SK-N-SH treated with all-trans-retinoic acid at 6 μM for 48 hours (cell line): ENCODE measurements around the gene ATP2C1.

ENCODE experiments used
- CSDC2 ChIP-seq: fragments of 250-450 bp; sonication (Bioruptor Pico); IDR thresholded peaks from 2 replicates; pipeline ENCODE4 v1.5.0; 2020; ENCODE audit warnings: mild to moderate bottlenecking, moderate library complexity
- PPARA ChIP-seq: fragments of 250-450 bp; sonication (Bioruptor Pico); IDR thresholded peaks from 2 replicates; pipeline ENCODE4 v1.5.0; 2020; ENCODE audit warnings: mild to moderate bottlenecking, borderline replicate concordance
- ZC3H10 ChIP-seq: fragments of 250-450 bp; sonication (Bioruptor Pico); IDR thresholded peaks from 2 replicates; pipeline ENCODE4 v1.5.1; 2021; ENCODE audit warnings: mild to moderate bottlenecking, moderate library complexity

DNA sequence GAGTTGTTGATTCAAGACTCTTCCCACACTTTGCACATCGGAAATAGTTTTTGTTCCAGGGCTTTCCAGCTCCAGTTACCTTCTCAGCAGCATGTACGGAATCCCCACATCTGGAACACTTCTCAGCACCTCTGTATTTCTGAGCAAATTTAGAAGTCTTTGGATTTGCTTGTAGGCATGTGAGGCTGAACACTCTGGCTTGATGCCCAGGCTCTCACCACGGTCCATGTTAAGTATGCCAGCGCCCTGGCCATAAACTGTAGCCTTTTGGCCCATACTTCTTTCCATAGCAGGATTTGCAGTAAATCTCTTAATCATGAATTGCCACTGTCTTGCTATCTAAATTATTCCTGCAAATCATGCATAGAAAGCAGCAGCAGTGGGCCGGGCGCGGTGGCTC is 24.4 kb downstream of the ATP2C1 start:
- TF ChIP-seq CSDC2 (CRISPR knock-in tag), result no peak
- TF ChIP-seq ZC3H10, result no peak
- no peak for TF ChIP-seq PPARA (CRISPR knock-in tag)
